ENCODE results near the gene ZC3HAV1. TPM values are rescaled to one million over a fixed set of nuclear protein-coding genes. Genes with fewer than 3 reads are reported as not detected.

Gene ZC3HAV1
- total RNA-seq, 1 donor from 2014 or later: 21.0 TPM

GRCh38 chr7:138999414-138999813 lies 110.1 kb downstream of the ZC3HAV1 start:
- TF ChIP-seq, protein P1, sequence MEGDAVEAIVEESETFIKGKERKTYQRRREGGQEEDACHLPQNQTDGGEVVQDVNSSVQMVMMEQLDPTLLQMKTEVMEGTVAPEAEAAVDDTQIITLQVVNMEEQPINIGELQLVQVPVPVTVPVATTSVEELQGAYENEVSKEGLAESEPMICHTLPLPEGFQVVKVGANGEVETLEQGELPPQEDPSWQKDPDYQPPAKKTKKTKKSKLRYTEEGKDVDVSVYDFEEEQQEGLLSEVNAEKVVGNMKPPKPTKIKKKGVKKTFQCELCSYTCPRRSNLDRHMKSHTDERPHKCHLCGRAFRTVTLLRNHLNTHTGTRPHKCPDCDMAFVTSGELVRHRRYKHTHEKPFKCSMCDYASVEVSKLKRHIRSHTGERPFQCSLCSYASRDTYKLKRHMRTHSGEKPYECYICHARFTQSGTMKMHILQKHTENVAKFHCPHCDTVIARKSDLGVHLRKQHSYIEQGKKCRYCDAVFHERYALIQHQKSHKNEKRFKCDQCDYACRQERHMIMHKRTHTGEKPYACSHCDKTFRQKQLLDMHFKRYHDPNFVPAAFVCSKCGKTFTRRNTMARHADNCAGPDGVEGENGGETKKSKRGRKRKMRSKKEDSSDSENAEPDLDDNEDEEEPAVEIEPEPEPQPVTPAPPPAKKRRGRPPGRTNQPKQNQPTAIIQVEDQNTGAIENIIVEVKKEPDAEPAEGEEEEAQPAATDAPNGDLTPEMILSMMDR (conservative IDR thresholded peaks at IDR 0.05; ENCODE audit: low read depth, low read length): no peak
- no peak for DNase-seq (ENCODE audit: low read depth)

More at GRCh38 chr7:138999414-138999813, 110.1 kb downstream of the ZC3HAV1 start:
- no peak overlapping the region for H3K4me3 ChIP-seq (ENCODE audit: low read depth, low read length)

Other genes with a start within 250 kb of the ZC3HAV1 start
- gene KIAA1549, start 128.3 kb downstream of the ZC3HAV1 start, total RNA-seq: 1.8 and 4.3 TPM in 2 replicates
- 15.8 and 39.3 TPM in 2 replicates for gene ZC3HAV1L, start 73.7 kb downstream of the ZC3HAV1 start, total RNA-seq
- 2.5 and 2.9 TPM in 2 replicates for gene UBN2, start 121.5 kb upstream of the ZC3HAV1 start, total RNA-seq
- gene FMC1, start 231.6 kb upstream of the ZC3HAV1 start, total RNA-seq: 6.0 and 22.7 TPM in 2 replicates

All from epithelial cell of proximal tubule (primary cell).